Natural killer cell (primary cell): Measurements from ENCODE around the gene ADGRV1. TPM values are rescaled to one million over a fixed set of nuclear protein-coding genes. Genes with fewer than 3 reads are reported as not detected.
"Not testable (repeated sequence)": the region's sequence is repeated elsewhere in the genome, so short reads cannot be mapped to it uniquely, and the experiment has no call there.

ENCODE experiments used
- ATAC-seq, 3 donors: fragments of 150-1000 bp in 2 of 3; fragments of 200-7000 bp in 1 of 3; cut with Tn5 transposase; 1 replicate in 1 of 3; 2 replicates in 2 of 3; pipeline ENCODE4 v1.10.0; 2021; ENCODE audit warnings: mild to moderate bottlenecking in 2 of 3, moderate library complexity in 2 of 3
- DNase-seq, 2 donors: peaks; one replicate each; pipeline versions ENCODE4 v3.0.0 to v3.0.0-alpha.2; 2013 to 2021; ENCODE audit warnings: mixed read lengths in 1 of 2
- H3K27ac ChIP-seq: one replicate; pipeline ENCODE4 v1.5.1; 2013; ENCODE audit warnings: mild to moderate bottlenecking, low read length
- H3K27me3 ChIP-seq: one replicate; pipeline ENCODE4 v1.6.1; 2013; ENCODE audit warnings: low read length; ENCODE audit not compliant: control insufficient read depth, insufficient read depth
- H3K36me3 ChIP-seq: one replicate; pipeline ENCODE4 v1.6.1; 2013; ENCODE audit warnings: low read length; ENCODE audit not compliant: control insufficient read depth, insufficient read depth
- H3K4me1 ChIP-seq: one replicate; pipeline ENCODE4 v1.6.1; 2013; ENCODE audit warnings: low read length; ENCODE audit not compliant: control insufficient read depth, insufficient read depth
- H3K4me3 ChIP-seq: one replicate; pipeline ENCODE4 v1.5.1; 2013; ENCODE audit warnings: low read length
- H3K9me3 ChIP-seq: one replicate; pipeline ENCODE4 v1.6.1; 2013; ENCODE audit warnings: low read length; ENCODE audit not compliant: control insufficient read depth, insufficient read depth
- H3K27ac Mint-ChIP-seq, 2 donors: one replicate each; pipeline ENCODE4 v1.8.0; 2022; ENCODE audit warnings: mild to moderate bottlenecking in 2 of 2, mixed read lengths in 2 of 2, moderate library complexity in 1 of 2
- H3K27me3 Mint-ChIP-seq, 2 donors: one replicate each; pipeline ENCODE4 v1.8.0; 2022; ENCODE audit warnings: low read depth in 2 of 2, mixed read lengths in 2 of 2
- H3K36me3 Mint-ChIP-seq: one replicate; pipeline ENCODE4 v1.8.0; 2022; ENCODE audit warnings: mixed read lengths
- H3K4me1 Mint-ChIP-seq, 2 donors: one replicate each; pipeline ENCODE4 v1.8.0; 2022; ENCODE audit warnings: mixed read lengths in 2 of 2
- H3K4me3 Mint-ChIP-seq: one replicate; pipeline ENCODE4 v1.8.0; 2022; ENCODE audit warnings: mild to moderate bottlenecking, moderate library complexity, mixed read lengths
- H3K9me3 Mint-ChIP-seq, 2 donors: one replicate each; pipeline ENCODE4 v1.8.0; 2022; ENCODE audit warnings: mixed read lengths in 2 of 2
- CTCF ChIP-seq: fragments of 200-600 bp; IDR thresholded peaks from one replicate; pipeline ENCODE4 v1.8.0; 2022; ENCODE audit warnings: antibody characterized with exemption
- WGBS: methylation state at CpG from one replicate; pipeline ENCODE4 v1.1.7; 2013; ENCODE audit warnings: missing lambda C conversion rate; ENCODE audit not compliant: insufficient coverage; 5-methylcytosine and 5-hydroxymethylcytosine counted together
- intact Hi-C: fragments of 100-400 bp; cut with micrococcal nuclease; formaldehyde crosslinking; loops from one replicate; pipeline ENCODE4 v1.14.2; 2022
- total RNA-seq, 4 donors: library from RNA; stranded (reverse); fragments of 120-200 nt in 1 of 4; gene quantifications; one replicate each; pipeline versions ENCODE4 v1.2.3 to v1.2.4, GENCODE V29; 2013 to 2022

Gene ADGRV1
- total RNA-seq, 3 donors from 2014 or later (not counting 1 experiment from before 2014, with no cell fraction given) = 0.50 to 0.71 TPM; not detected in 1

DNA sequence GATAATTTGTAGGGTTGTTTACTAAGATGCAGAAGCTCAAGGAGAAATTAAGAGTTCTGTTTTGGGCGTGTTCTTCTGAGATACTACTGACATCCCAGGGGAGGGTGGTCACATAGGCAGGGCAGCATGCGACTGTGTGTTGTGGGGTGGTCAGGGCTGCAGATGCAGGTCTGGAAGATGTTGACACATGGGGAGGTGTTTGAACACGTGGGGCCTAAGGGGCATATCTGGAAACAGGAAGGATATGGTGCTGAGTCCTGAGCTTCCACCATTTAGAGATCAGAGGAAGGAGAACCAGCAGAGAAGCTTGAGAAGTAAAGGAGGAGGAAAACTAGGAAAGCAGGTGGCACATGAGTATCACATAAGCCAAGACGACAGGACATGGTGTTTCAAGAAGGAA, 228.2 kb downstream of the ADGRV1 start:
- ATAC-seq (no peak), DNase-seq (no peak)
- H3K36me3 Mint-ChIP-seq = no peaks in the 10 kb centered on the region
- no peak overlapping the region for H3K4me3 ChIP-seq
- WGBS = 46% methylated on average over 4 of the region's 4 CpGs
- no peaks in the 10 kb centered on the region for H3K4me1 Mint-ChIP-seq
- intact Hi-C loops = no loop called here
- no peaks in the 10 kb centered on the region for H3K9me3 ChIP-seq
- H3K36me3 ChIP-seq = no peaks in the 10 kb centered on the region
- H3K9me3 Mint-ChIP-seq = no peaks in the 10 kb centered on the region
- TF ChIP-seq CTCF = no peak
- H3K27ac Mint-ChIP-seq = no peak overlapping the region
- no peaks in the 10 kb centered on the region for H3K4me1 ChIP-seq
- no peak overlapping the region for H3K27ac ChIP-seq
- no peaks in the 10 kb centered on the region for H3K27me3 ChIP-seq
- H3K27me3 Mint-ChIP-seq = peaks cover 3 to 17% of the 10 kb centered on the region in 2 donors
- no peak overlapping the region for H3K4me3 Mint-ChIP-seq

- H3K4me3 Mint-ChIP-seq = no peak overlapping the region
- intact Hi-C loops = no loop called here
Observed at GRCh38 chr5:90792725-90793124, 234.1 kb downstream of the ADGRV1 start.

DNA sequence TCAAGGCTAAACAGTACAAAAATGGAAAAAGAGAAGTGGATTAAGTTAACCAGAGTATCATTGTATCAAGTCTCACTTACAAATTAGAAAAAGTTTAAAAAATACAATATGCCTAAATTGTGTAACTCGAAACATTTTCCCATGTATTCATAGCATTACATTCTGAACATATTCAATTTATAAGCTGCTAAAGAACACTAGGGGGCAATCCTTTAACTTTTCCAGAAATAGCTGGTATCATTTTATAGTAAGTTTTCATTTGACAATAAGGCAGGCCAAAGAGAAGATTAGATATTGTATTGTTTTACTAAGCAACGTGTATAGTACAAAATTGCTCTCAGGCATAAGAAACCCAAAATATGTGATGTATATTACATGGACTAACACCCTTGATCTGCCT, 234.6 kb downstream of the ADGRV1 start:
- Histone ChIP-seq H3K9me3 (no peaks in the 10 kb centered on the region), H3K4me3 (no peak overlapping the region), H3K36me3 (no peaks in the 10 kb centered on the region), H3K27me3 (no peaks in the 10 kb centered on the region), H3K27ac (no peak overlapping the region), H3K4me1 (no peaks in the 10 kb centered on the region)
- DNase-seq (no peak), ATAC-seq (no peak)
- Mint-ChIP-seq H3K4me1 (no peaks in the 10 kb centered on the region), H3K27me3 (peaks cover 5 to 7% of the 10 kb centered on the region in 2 donors), H3K4me3 (no peak overlapping the region), H3K9me3 (peaks cover 2 to 9% of the 10 kb centered on the region in 2 donors), H3K36me3 (peaks cover 8% of the 10 kb centered on the region), H3K27ac (no peak overlapping the region)
- intact Hi-C loops = no loop called here
- no peak for TF ChIP-seq CTCF
- 63% methylated on average over 1 of the region's 2 CpGs for WGBS

More at GRCh38 chr5:90792725-90793124, 234.1 kb downstream of the ADGRV1 start:
- 72% methylated on average over 2 of the region's 3 CpGs for WGBS
- ATAC-seq (no peak), DNase-seq (no peak)
- Histone ChIP-seq H3K27me3 (no peaks in the 10 kb centered on the region), H3K4me1 (no peaks in the 10 kb centered on the region), H3K9me3 (no peaks in the 10 kb centered on the region), H3K36me3 (no peaks in the 10 kb centered on the region), H3K4me3 (no peak overlapping the region), H3K27ac (no peak overlapping the region)
- Mint-ChIP-seq H3K36me3 (peaks cover 8% of the 10 kb centered on the region), H3K27me3 (peaks cover 3 to 7% of the 10 kb centered on the region in 2 donors), H3K4me1 (no peaks in the 10 kb centered on the region), H3K27ac (no peak overlapping the region), H3K9me3 (peaks cover 2 to 6% of the 10 kb centered on the region in 2 donors)
- no peak for TF ChIP-seq CTCF

DNA sequence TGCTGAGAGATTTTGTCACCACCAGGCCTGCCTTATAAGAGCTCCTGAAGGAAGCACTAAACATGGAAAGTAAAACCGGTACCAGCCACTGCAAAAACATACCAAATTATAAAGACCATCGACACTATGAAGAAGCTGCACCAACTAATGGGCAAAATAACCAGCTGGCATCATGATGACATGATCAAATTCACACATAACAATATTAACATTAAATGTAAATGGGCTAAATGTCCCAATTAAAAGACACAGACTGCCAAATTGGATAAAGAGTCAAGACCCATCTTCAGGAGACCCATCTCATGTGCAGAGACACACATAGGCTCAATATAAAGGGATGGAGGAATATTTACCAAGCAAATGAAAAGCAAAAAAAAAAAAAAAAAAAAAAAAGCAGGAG, 238.3 kb downstream of the ADGRV1 start:
- H3K36me3 ChIP-seq, intact Hi-C loops, H3K9me3 Mint-ChIP-seq, DNase-seq, H3K27ac Mint-ChIP-seq, H3K4me1 Mint-ChIP-seq, H3K27me3 ChIP-seq, H3K4me3 Mint-ChIP-seq, ATAC-seq, H3K36me3 Mint-ChIP-seq, H3K4me3 ChIP-seq, H3K27ac ChIP-seq, H3K9me3 ChIP-seq, H3K4me1 ChIP-seq, H3K27me3 Mint-ChIP-seq: not testable (repeated sequence)
- 93% methylated on average over 2 of the region's 2 CpGs for WGBS

DNA sequence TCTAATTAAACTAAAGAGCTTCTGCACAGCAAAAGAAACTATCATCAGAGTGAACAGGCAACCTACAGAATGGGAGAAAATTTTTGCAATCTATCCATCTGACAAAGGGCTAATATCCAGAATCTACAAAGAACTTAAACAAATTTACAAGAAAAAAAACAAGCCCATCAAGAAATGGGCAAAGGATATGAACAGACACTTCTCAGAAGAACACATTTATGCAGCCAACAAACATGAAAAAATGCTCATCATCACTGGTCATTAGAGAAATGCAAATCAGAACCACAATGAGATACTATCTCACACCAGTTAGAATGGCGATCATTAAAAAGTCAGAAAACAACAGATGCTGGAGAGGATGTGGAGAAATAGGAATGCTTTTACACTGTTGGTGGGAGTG, 241.5 kb downstream of the ADGRV1 start:
- H3K4me3 ChIP-seq, H3K4me1 Mint-ChIP-seq, H3K4me1 ChIP-seq, H3K9me3 ChIP-seq, H3K27ac ChIP-seq, H3K27me3 ChIP-seq, H3K36me3 Mint-ChIP-seq, H3K36me3 ChIP-seq, H3K9me3 Mint-ChIP-seq, ATAC-seq, H3K4me3 Mint-ChIP-seq, H3K27ac Mint-ChIP-seq, intact Hi-C loops, DNase-seq, H3K27me3 Mint-ChIP-seq: not testable (repeated sequence)
- no CpG with 5 or more reads among the region's 1 CpG for WGBS

- 71% methylated on average over 1 of the region's 3 CpGs for WGBS
- H3K27me3 ChIP-seq, ATAC-seq, H3K27ac Mint-ChIP-seq, H3K9me3 ChIP-seq, H3K36me3 Mint-ChIP-seq, H3K9me3 Mint-ChIP-seq, H3K36me3 ChIP-seq, H3K4me1 Mint-ChIP-seq, H3K4me3 ChIP-seq, H3K4me1 ChIP-seq, H3K4me3 Mint-ChIP-seq, intact Hi-C loops, DNase-seq, H3K27ac ChIP-seq, H3K27me3 Mint-ChIP-seq: not testable (repeated sequence)
Observed at GRCh38 chr5:90800515-90800914, 241.9 kb downstream of the ADGRV1 start.
